GM18505 (cell line): Measurements from ENCODE around the gene BID.

ENCODE experiments used
- ATAC-seq: cut with Tn5 transposase; IDR thresholded peaks from one replicate; pipeline ENCODE4 v1.9.1; 2021; ENCODE audit not compliant: unreplicated experiment
- POLR2A ChIP-seq: IDR thresholded peaks from 4 replicates; pipeline ENCODE4 v1.6.1; 2011; ENCODE audit warnings: borderline replicate concordance; ENCODE audit not compliant: insufficient read depth, insufficient read length; ENCODE audit errors: extremely low read depth

The BID gene

DNA sequence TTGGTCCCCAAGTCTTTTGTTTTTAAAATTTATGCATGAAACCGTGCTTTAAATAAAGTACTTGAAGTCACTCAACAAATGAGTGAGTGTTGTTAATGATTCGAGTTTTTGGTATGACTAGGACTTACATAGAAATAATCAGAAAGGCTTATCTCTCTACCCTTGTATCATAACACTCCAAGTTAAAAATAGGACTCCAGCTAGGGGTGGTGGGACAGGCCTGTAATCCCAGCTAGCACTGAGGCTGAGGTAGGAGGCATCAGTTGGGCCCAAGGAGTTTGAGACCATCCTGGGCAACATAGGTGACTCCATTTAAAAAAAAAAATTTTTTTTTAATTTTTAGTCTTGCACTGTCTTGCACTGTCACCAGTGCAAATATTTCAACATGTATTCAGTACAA lies 80.1 kb downstream of the BID start:
- TF ChIP-seq POLR2A, result no peak
- ATAC-seq, result no peak

DNA sequence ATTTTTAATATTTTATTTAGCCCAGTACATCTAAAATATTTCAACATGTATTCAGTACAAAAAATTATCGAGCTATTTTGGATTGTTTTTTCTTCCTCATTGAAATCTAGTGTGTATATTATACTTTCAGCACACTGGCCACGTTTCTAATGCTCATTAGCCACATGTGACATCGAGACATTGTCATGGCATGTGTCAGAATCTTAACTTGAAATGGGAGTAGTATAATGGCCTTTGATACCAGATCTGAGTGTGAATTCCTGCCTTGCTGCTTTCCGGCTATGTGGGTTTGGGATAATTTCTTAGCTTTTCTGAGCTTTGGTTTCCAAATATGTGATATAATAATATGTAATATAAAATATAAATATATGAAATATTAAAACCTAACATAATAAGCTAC lies 81.4 kb downstream of the BID start:
- no peak for ATAC-seq

GRCh38 chr22:17684245-17684644 lies 90.0 kb downstream of the BID start:
- no peak for ATAC-seq
- no peak for TF ChIP-seq POLR2A

More for the DNA sequence above, 81.4 kb downstream of the BID start:
- no peak for TF ChIP-seq POLR2A
